T-helper 17 cell (primary cell): Measurements from ENCODE around the gene ADSS1. TPM values are rescaled to one million over a fixed set of nuclear protein-coding genes. Genes with fewer than 3 reads are reported as not detected.

Source experiments
- ATAC-seq: fragments of 150-1000 bp; cut with Tn5 transposase; 2 replicates; pipeline ENCODE4 v1.10.0; 2021; ENCODE audit warnings: mild to moderate bottlenecking, moderate library complexity
- DNase-seq, 3 donors: peaks; one replicate each; pipeline versions ENCODE4 v3.0.0 to v3.0.0-alpha.2; 2020 to 2021
- H3K9me3 ChIP-seq: one replicate; pipeline ENCODE4 v1.7.0; 2013; ENCODE audit warnings: low read length, mild to moderate bottlenecking; ENCODE audit not compliant: control insufficient read depth, poor library complexity, severe bottlenecking
- H3K27ac Mint-ChIP-seq: one replicate; pipeline ENCODE4 v1.8.0; 2022; ENCODE audit warnings: mild to moderate bottlenecking, moderate library complexity, mixed read lengths
- H3K27me3 Mint-ChIP-seq: one replicate; pipeline ENCODE4 v1.8.0; 2022; ENCODE audit warnings: mixed read lengths
- H3K36me3 Mint-ChIP-seq: one replicate; pipeline ENCODE4 v1.8.0; 2022; ENCODE audit warnings: low read depth, mixed read lengths
- H3K4me1 Mint-ChIP-seq: one replicate; pipeline ENCODE4 v1.8.0; 2022; ENCODE audit warnings: mild to moderate bottlenecking, mixed read lengths
- H3K4me3 Mint-ChIP-seq: one replicate; pipeline ENCODE4 v1.8.0; 2022; ENCODE audit warnings: mild to moderate bottlenecking, moderate library complexity, mixed read lengths
- total RNA-seq, 4 donors: library from RNA in 2 of 4; stranded (reverse) in 2 of 4; gene quantifications; one replicate each; pipeline ENCODE4 v1.2.3 and lab custom pipeline; 2022 to 2026

ADSS1 gene
- total RNA-seq, 2 donors from 2014 or later: 2.4 to 2.9 TPM

DNA sequence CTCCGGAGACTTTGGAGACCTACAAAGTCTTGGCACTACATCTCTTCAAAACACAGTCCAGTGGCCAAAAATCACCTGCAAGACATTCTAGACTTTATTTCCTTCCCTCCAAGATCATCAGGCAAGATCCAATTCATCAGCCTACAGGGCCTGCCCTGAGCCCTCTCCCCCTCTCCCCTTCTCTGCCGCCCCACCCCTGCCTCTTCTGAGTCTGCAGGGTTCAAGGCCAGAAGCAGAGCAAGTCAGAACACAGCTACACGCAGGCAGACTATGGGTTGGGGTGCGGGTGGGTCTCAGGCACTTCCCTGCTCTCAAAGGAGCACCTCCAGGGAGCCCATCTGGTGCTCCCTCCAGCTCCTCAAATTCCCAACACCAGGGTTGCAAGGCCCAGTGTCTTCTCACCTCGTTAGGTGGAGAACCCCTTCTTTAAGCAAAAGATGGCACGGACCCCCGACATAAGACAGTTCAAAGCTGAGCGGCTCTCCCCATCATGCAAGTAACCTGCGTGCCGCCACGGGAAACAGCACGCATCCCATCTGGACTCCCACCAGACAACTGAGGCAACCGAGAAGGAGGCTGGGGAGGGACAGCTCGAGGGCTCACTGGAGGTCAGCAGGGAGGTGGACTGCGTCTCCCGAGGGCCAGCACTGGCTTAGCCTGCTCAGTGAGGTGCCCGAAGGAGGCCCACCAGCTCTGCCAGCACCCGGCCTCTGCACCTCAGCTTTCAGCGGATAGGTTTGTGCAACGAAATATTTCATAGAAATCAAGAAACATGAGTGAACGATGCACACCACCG, 40.2 kb upstream of the ADSS1 start:
- DNase-seq (no peak), ATAC-seq (no peak)
- Mint-ChIP-seq H3K27me3 (no peaks in the 10 kb centered on the region), H3K4me3 (no peak overlapping the region), H3K4me1 (peaks cover 28% of the 10 kb centered on the region), H3K36me3 (no peaks in the 10 kb centered on the region), H3K27ac (no peak overlapping the region)
- no peaks in the 10 kb centered on the region for H3K9me3 ChIP-seq

DNA sequence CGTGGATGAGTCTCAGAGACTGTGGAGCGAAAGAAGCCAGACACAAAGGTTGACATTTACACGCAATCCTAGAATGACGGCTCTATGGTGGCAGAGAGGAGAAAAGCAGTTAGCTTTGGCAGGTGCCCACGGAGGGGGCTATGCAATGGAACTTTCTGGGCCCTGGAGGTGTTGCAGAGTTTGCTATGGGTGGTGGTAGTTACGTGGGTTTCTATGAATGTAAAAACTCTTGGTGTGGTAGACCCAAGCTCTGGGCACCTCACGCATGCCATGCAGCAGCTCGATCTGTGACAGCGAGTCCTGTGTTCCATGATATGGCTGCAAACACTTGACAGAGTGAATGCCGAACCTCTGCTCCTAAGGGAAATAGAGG, 39.6 kb upstream of the ADSS1 start:
- no peak overlapping the region for H3K4me3 Mint-ChIP-seq
- no peaks in the 10 kb centered on the region for H3K36me3 Mint-ChIP-seq
- no peak for DNase-seq
- H3K4me1 Mint-ChIP-seq: peaks cover 28% of the 10 kb centered on the region
- no peak overlapping the region for H3K27ac Mint-ChIP-seq
- no peaks in the 10 kb centered on the region for H3K9me3 ChIP-seq
- no peak for ATAC-seq
- H3K27me3 Mint-ChIP-seq: no peaks in the 10 kb centered on the region

DNA sequence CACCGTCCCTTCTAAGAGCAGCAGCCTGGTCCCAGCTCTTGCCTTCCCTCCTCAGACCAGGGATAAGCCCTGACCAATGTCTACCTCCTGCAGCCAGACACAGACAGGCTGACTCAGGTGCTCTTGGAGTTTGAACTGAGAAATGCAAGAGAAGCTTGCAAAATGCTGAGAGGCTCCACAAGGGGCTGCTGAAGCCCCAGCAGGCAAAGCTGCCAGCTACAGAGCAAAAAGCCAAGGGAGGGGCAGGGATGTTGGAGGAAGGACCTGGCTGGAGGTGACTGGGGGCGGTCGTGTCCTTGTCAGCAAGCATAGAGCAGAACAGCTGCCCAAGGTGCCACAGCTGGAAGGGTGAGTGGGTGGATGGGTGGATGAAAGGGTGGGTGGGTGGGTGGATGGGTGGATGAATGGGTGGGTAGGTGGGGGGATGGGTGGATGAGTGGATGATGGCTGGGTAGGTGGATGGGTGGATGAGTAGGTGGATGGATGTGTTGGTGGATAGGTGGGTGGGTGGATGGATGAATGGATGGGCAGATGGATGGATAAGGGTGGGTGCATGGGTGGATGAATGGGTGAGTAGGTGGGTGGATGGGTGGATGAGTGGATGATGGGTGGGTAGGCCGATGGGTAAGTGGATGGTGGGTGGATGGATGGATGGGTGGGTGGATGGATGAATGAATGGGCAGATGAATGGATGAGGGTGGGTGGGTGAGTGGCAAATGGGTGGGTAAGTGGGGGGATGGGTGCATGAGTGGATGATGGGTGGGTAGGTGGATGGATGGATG, 38.6 kb upstream of the ADSS1 start:
- DNase-seq (no peak), ATAC-seq (no peak)
- H3K27ac Mint-ChIP-seq: peak overlapping the region; percentile 34
- H3K4me1 Mint-ChIP-seq: peaks cover 28% of the 10 kb centered on the region
- no peaks in the 10 kb centered on the region for H3K27me3 Mint-ChIP-seq
- H3K4me3 Mint-ChIP-seq: peak overlapping the region; percentile 57
- H3K36me3 Mint-ChIP-seq: no peaks in the 10 kb centered on the region
- no peaks in the 10 kb centered on the region for H3K9me3 ChIP-seq

DNA sequence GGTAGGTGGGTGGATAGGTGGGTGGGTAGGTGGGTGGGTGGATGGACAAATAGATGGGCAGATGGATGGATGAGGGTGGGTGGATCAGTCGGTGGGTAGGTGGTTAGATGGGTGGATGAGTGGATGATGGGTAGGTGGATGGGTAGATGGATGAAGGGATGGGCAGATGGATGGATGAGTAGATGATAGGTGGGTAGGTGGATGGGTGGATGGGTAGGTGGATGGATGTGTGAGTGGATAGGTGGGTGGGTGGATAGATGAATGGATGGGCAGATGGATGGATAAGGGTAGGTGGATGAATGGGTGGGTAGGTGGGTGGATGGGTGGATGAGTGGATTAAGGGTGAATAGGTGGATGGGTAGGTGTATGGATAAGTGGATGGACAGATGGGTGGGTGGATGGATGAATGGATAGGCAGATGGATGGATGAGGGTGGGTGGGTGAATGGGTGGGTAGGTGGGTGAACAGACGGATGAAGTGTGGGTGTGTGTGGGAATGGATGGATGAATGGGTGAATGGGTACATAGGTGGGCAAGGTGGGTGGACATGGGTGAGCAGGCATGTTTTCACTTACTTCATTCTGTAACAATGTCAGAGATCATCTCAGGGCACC, 37.9 kb upstream of the ADSS1 start:
- H3K27ac Mint-ChIP-seq: no peak overlapping the region
- no peaks in the 10 kb centered on the region for H3K9me3 ChIP-seq

DNA sequence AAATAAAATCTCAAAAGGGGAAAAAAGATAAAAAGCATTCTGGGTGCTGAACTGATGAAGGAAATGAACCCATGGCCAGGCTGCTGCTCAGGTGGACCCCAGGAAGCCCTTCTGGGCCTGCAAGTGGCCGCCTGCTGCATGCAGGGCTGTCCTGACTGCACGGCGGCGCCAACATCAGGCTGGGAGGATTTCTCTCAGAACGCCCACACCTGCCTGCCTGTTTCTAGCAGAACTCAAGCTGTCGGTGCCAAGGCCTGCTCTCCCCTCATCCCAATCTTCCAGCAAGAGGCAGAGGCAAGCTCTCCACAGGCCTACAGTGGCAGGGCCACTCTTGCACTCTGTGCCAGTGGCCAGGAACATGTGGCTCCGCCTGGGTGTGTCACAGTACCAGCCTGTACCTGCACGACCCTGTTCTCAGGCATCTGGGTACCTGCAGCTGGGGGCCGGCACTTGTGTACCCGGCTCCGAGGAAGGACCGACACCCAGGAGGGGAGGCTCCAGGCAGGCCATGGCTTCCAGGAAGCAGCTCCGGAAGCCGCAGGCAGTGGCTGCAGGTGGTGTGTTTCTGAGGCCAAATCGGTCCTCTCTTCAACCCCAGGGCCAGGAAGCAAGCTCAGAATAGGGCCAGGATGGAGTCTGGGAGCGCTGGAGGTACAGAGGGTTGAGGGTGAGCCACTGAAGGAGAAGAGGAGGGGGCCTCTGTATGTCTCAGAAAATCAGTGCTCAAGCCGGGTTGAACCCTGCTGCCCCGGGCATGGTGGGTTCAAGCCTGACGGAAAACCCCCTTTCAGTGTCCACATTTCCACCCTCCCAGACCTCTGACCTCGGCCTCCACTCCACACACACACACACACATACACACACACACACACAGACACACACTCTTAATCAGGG, 37.2 kb upstream of the ADSS1 start:
- ATAC-seq (no peak), DNase-seq (no peak)
- Mint-ChIP-seq H3K36me3 (no peaks in the 10 kb centered on the region), H3K4me1 (peaks cover 25% of the 10 kb centered on the region), H3K27me3 (no peaks in the 10 kb centered on the region), H3K27ac (peak overlapping the region; percentile 83), H3K4me3 (peak overlapping the region; percentile 58)
- H3K9me3 ChIP-seq: no peaks in the 10 kb centered on the region

More for the DNA sequence above, 37.9 kb upstream of the ADSS1 start:
- Mint-ChIP-seq H3K4me1 (peaks cover 28% of the 10 kb centered on the region), H3K27me3 (no peaks in the 10 kb centered on the region), H3K4me3 (no peak overlapping the region), H3K36me3 (no peaks in the 10 kb centered on the region)
- DNase-seq: no peak
- ATAC-seq: no peak

DNA sequence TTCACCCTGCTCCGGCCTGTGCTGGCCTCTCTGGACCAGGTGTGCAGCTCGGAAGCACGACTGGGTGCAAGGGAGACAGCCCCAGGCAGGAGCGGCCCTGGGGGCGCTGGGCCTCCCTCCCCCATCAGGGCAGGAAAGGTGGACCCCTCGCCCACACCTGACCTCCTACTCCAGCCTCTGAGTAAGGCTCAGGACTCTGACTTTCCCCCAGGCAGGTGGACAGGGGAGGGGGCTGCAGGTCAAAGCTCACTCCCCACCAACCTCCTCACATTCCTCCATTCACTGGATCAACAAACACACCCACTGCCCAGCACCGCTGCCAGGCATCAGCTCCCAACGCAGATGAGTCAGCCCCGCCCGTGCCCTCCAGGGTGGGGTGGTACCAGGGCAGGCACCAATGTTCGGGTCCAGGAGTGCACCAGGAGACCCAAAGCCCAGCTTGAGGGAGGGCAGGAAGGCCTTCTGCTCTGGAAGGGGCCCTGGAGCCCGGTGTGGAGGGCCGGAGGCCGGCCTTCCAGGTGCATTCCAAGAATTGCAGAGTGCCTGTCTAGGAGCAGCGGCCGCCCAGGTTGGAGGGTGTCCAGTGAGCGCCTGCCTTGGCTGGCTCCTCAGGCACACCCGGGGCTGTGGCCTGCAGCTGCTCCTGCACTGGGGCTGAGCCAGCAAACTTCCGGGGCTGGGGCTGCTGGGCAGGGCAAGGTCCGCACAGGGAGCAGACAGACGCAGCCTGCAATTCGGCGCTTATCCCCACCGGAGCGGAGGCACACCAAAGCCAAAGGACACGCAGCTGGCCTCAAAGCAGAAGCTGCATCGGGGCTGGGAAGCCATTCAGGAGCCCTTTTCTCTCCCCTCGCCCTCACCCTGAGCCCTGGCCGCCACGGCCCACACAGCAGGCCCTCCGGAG, 36.2 kb upstream of the ADSS1 start:
- H3K27me3 Mint-ChIP-seq: no peaks in the 10 kb centered on the region
- H3K4me1 Mint-ChIP-seq: peaks cover 25% of the 10 kb centered on the region
- DNase-seq (no peak), ATAC-seq (no peak)
- no peaks in the 10 kb centered on the region for H3K36me3 Mint-ChIP-seq
- H3K27ac Mint-ChIP-seq: peak overlapping the region; percentile 83
- H3K9me3 ChIP-seq: no peaks in the 10 kb centered on the region
- H3K4me3 Mint-ChIP-seq: peak overlapping the region; percentile 81

DNA sequence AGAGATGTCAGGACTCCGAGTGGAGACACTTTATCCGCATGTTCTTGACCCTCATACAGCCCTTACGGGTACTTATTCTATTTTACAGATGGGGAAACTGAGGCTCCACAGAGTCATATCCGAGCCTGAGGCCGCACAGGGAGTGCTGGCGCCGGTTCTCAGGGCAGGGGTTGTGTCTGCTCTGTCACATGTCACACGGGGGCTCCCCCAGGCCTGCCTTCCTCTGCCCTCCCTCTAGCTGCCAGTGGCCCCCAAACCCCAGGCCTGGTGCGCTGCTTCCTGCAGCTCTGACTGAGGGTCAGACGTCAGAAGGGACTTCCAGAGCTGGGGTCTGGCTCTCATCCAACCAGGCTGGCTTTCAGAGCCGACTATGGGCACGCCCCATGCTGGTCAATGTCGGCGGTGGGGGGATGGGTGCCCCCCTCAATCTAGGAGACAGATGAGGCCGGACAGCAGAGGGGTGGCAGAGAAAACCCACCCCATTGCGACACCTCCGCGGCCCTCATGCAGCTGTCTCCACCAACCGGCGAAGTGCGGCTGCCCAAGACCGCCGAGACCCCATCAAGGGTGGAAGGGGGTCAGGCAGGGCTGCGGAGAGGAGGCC, 35.4 kb upstream of the ADSS1 start:
- DNase-seq (no peak), ATAC-seq (no peak)
- Mint-ChIP-seq H3K27me3 (no peaks in the 10 kb centered on the region), H3K4me3 (peak overlapping the region; percentile 81), H3K36me3 (no peaks in the 10 kb centered on the region), H3K27ac (peak overlapping the region; percentile 83), H3K4me1 (peaks cover 24% of the 10 kb centered on the region)
- H3K9me3 ChIP-seq: no peaks in the 10 kb centered on the region

DNA sequence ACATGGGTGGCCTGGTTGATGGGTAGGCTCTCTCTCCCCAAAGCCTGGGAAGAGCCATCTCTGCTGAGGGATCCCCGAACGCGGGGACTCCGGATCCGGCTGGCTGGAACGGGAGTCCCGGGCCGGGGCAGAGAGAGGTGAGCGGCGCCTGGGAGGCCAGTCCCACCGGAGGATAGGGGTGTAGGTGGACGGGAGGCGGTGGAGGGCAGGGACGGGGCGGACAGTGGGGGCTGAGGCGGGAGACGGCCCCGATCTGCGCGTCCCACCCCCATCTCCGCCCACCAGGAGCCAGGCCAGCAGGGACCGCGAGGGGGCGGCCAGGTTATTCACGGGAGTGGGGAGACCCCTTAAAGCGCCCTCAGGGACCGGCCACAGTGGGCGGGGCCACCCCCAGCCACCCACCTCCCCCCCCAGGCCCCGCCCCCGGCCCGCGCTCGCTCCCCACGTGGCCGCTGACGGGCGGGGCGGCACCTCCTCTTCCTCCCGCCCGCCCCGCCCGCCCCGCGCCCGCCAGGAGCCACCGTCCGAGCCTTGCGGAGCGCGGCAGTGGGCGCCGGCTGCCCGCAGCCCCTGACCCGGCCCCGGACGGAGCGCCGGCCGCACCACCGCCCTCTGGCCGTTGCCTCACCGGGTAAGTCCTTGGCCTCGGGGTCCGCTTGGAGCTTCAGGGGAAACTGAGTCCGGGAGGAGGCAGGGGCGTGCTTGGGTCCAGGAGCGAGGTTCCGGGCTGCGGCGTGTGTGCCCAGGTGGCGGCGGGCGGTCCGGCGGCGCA, 34.7 kb upstream of the ADSS1 start, which contains the start of gene INF2:
INF2 (plus strand) TSS at position 510 of the 772 bp plus-strand sequence. CDS start 11,748 bp downstream, outside the sequence.
- DNase-seq (peak; percentile 31 to 63 (median 53)), ATAC-seq (peak; percentile 73)
- Mint-ChIP-seq H3K27me3 (no peaks in the 10 kb centered on the region), H3K36me3 (no peaks in the 10 kb centered on the region), H3K4me1 (peaks cover 26% of the 10 kb centered on the region), H3K27ac (peak within 1 kb of the TSS; percentile 83), H3K4me3 (peak within 1 kb of the TSS; percentile 87)
- H3K9me3 ChIP-seq: no peaks in the 10 kb centered on the region

DNA sequence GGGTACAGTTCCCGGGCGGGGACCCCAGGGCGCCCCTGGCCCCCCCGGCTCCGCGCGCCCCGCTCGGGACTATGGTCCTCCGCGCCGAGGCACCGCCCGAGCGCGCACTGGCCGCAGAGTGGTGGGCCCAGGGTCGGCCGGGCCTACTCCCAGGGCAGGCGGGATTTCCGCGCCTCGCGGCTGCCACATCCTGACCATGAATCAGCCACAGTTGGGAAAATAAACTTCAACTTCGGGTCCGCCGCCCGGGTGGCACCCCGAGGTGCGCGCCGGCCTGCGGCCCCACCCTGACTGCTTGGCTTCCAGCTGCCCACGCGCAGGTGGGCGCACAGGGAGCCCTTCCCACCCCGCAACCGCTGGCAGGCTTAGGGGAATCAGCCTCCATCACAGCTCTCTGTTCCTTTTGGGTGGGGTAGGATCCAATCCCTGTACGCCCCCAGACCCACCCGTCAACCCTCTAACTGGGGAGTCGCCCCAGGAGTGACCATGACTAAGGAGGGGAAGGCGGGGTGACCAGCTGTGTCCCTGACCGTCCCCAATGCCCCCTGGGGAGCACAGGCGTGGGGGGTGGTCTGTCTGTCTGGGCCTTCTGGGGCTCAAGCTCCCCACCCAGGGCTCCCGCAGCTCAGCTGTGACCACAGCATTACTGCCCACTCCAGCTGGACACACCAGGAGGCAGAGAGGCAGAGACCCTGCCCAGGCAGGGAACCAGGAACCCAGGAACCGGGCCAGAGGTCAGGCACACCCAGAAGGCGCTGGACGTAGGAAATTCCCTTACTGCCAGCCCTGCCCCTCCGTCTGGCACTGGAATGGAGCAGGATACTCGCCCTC, 33.9 kb upstream of the ADSS1 start:
- H3K27me3 Mint-ChIP-seq: no peaks in the 10 kb centered on the region
- no peaks in the 10 kb centered on the region for H3K9me3 ChIP-seq
- peaks cover 28% of the 10 kb centered on the region for H3K4me1 Mint-ChIP-seq
- ATAC-seq (peak; percentile 19), DNase-seq (no peak)
- H3K4me3 Mint-ChIP-seq: peak overlapping the region; percentile 87
- H3K36me3 Mint-ChIP-seq: no peaks in the 10 kb centered on the region
- peak overlapping the region; percentile 74 for H3K27ac Mint-ChIP-seq

DNA sequence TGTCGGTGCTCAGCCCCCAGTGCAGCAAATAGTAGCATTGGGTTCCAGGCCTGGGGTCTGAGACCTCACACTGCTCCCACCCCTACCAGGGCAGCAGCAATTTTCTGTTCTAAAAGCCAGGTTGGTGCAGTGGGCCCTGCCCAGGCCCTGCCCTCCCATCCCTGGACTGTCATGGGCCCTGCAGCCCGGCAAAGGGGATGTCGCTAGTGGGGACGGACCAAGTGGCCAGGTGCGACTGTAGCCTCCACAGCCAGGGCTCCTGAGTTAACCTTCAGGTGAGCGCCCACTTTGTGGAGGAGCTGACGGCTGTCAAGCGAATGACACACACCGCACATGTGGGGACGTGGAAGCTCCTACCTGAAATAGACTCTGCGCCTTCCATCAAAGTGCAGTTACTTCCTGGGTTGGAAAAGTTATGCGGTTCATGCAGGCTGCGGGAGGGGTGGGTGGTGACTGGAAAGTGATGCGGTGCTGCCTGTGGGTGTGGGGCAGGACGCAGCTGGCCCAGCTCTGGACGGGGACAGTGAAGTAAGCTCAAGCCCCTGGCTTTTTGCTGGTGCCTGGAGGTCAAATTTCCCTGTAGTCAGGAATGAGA, 33.1 kb upstream of the ADSS1 start:
- peak overlapping the region; percentile 87 for H3K4me3 Mint-ChIP-seq
- H3K9me3 ChIP-seq: no peaks in the 10 kb centered on the region
- DNase-seq (no peak), ATAC-seq (no peak)
- H3K36me3 Mint-ChIP-seq: no peaks in the 10 kb centered on the region
- H3K4me1 Mint-ChIP-seq: peaks cover 27% of the 10 kb centered on the region
- no peaks in the 10 kb centered on the region for H3K27me3 Mint-ChIP-seq
- peak overlapping the region; percentile 74 for H3K27ac Mint-ChIP-seq
